K562 (cell line): ENCODE results near the gene STRIP1. TPM values are rescaled to one million over a fixed set of nuclear protein-coding genes. Genes with fewer than 3 reads are reported as not detected.

Source experiments
- ATAC-seq: fragments of 200-7000 bp; cut with Tn5 transposase; 3 replicates; pipeline ENCODE4 v1.9.1; 2020; ENCODE audit warnings: moderate library complexity
- BruUV-seq: library from RNA; stranded (reverse); fragments of 400-500 nt; replicated peaks from 2 replicates; lab custom pipeline; 2021; lab: Mats Ljungman, UMichigan
- CTCF ChIA-PET: fragments of 300-600 bp; formaldehyde crosslinking; extraction: SDS; loops from one replicate; lab custom pipeline; 2021; ENCODE audit warnings: low intra/inter-chr PET ratio; lab: Yijun Ruan, JAX
- POLR2A ChIA-PET: fragments of 300-600, 350-650 bp; sonication (Branson Sonifier 250); formaldehyde crosslinking; extraction: SDS; loops from one replicate; lab custom pipeline; 2021; ENCODE audit warnings: antibody characterized with exemption, inconsistent platforms; lab: Yijun Ruan, JAX
- DNase-seq, 4 experiments: peaks; one replicate each; pipeline versions ENCODE4 v3.0.0 to v3.0.0-alpha.2; 2011 to 2018; ENCODE audit warnings: low spot score in 3 of 4, mixed read lengths in 3 of 4; ENCODE audit errors: extremely low read depth in 1 of 4
- FAIRE-seq: peaks from 2 replicates; lab custom pipeline; 2011; peaks lifted over from hg19 to GRCh38; lab: Jason Lieb, UNC
- H2AFZ ChIP-seq: 2 replicates; pipeline ENCODE4 v1.6.0; 2011; ENCODE audit warnings: low read depth, low read length, control low read depth, inconsistent platforms
- H3K27ac ChIP-seq: fragments of 200-600 bp; 3 replicates; pipeline ENCODE4 v1.8.0; 2011; ENCODE audit warnings: low read depth, mild to moderate bottlenecking, control low read depth, inconsistent platforms, low read length, moderate library complexity, mixed read lengths; ENCODE audit errors: extremely low read depth
- H3K27me3 ChIP-seq, 2 experiments: fragments of 300-600 bp in 1 of 2; 2 replicates in 1 of 2; 3 replicates in 1 of 2; pipeline versions ENCODE4 v1.6.0 to v1.8.0; 2011; ENCODE audit warnings: inconsistent platforms in 2 of 2, low read length in 2 of 2, mild to moderate bottlenecking in 1 of 2, mixed read lengths in 1 of 2, moderate library complexity in 1 of 2; ENCODE audit not compliant: control insufficient read depth in 2 of 2, insufficient read depth in 2 of 2
- H3K36me3 ChIP-seq: fragments of 300-600 bp; 3 replicates; pipeline ENCODE4 v1.8.0; 2011; ENCODE audit warnings: mild to moderate bottlenecking, low read length, inconsistent platforms; ENCODE audit not compliant: control insufficient read depth, insufficient read depth
- H3K4me1 ChIP-seq, 2 experiments: fragments of 200-600 bp in 1 of 2; replicated peaks in 1 of 2; 2 replicates in 1 of 2; 3 replicates in 1 of 2; pipeline versions ENCODE4 v1.5.1 to v1.8.0; 2011; ENCODE audit warnings: inconsistent platforms in 2 of 2, low read length in 2 of 2, mild to moderate bottlenecking in 1 of 2, mixed read lengths in 1 of 2, moderate library complexity in 1 of 2; ENCODE audit not compliant: control insufficient read depth in 2 of 2, insufficient read depth in 2 of 2
- H3K4me2 ChIP-seq: 2 replicates; pipeline ENCODE4 v1.6.1; 2011; ENCODE audit warnings: low read length, control low read depth, inconsistent platforms, mixed read lengths; ENCODE audit not compliant: insufficient read depth
- H3K4me3 ChIP-seq: fragments of 200-600 bp; sonication (generic), shearing (Covaris generic); 2 replicates; pipeline ENCODE4 v1.5.1; 2016; ENCODE audit warnings: control low read depth, inconsistent platforms
- H3K79me2 ChIP-seq: fragments of 200-600 bp; 3 replicates; pipeline ENCODE4 v1.8.0; 2011; ENCODE audit warnings: low read length, inconsistent platforms; ENCODE audit not compliant: control insufficient read depth, insufficient read depth
- H3K9ac ChIP-seq, 2 experiments: 2 replicates each; pipeline versions ENCODE4 v1.6.0 to v1.6.1; 2011; ENCODE audit warnings: low read depth in 2 of 2, low read length in 2 of 2, control low read depth in 1 of 2, inconsistent platforms in 1 of 2, mild to moderate bottlenecking in 1 of 2, mixed read lengths in 1 of 2; ENCODE audit not compliant: insufficient read depth in 1 of 2
- H3K9me1 ChIP-seq: one replicate; pipeline ENCODE4 v1.6.0; 2011; ENCODE audit warnings: inconsistent platforms, mild to moderate bottlenecking, low read length, moderate library complexity; ENCODE audit not compliant: control insufficient read depth, insufficient read depth
- H3K9me3 ChIP-seq: replicated peaks from 2 replicates; pipeline ENCODE4 v1.5.1; 2011; ENCODE audit warnings: low read depth, low read length, inconsistent platforms; ENCODE audit not compliant: control insufficient read depth, insufficient read depth
- H4K20me1 ChIP-seq: replicated peaks from 2 replicates; pipeline ENCODE4 v1.6.1; 2011; ENCODE audit warnings: low read length, inconsistent platforms, mixed read lengths; ENCODE audit not compliant: control insufficient read depth, insufficient read depth
- BRF1 ChIP-seq: IDR thresholded peaks from 3 replicates; pipeline ENCODE4 v1.6.1; 2011; ENCODE audit warnings: borderline replicate concordance, mild to moderate bottlenecking; ENCODE audit not compliant: insufficient read length; ENCODE audit errors: extremely low read depth
- CEBPG ChIP-seq, 3 experiments: fragments of 200-800 bp in 1 of 3; sonication (Bioruptor generic) in 1 of 3; sonication (generic) in 1 of 3; formaldehyde crosslinking in 1 of 3; IDR thresholded peaks in 2 of 3; conservative IDR thresholded peaks in 1 of 3; 2 replicates each; pipeline versions ENCODE4 v1.6.1 to v1.8.0; 2016 to 2022; ENCODE audit warnings: missing compliant biosample characterization in 2 of 3, missing genetic modification characterization in 2 of 3, mild to moderate bottlenecking in 1 of 3, missing genetic modification reagents in 1 of 3
- HOXB6 ChIP-seq: fragments of 250-450 bp; sonication (Bioruptor Pico); IDR thresholded peaks from 2 replicates; pipeline ENCODE4 v1.5.1; 2022; ENCODE audit warnings: mild to moderate bottlenecking, borderline replicate concordance
- RBM14 ChIP-seq: fragments of 200-400 bp; formaldehyde crosslinking; IDR thresholded peaks from 2 replicates; pipeline ENCODE4 v1.6.1; 2018; ENCODE audit warnings: low read depth, mild to moderate bottlenecking, low read length, moderate library complexity, borderline replicate concordance; ENCODE audit not compliant: insufficient read depth
- SIRT6 ChIP-seq: IDR thresholded peaks from one replicate; pipeline ENCODE4 v1.6.1; 2012; ENCODE audit warnings: low read depth, mild to moderate bottlenecking, control low read depth, inconsistent platforms, low read length, moderate library complexity
- SMARCA4 ChIP-seq: fragments of 450-650 bp; IDR thresholded peaks from 2 replicates; pipeline ENCODE4 v1.6.1; 2016
- STAT5B ChIP-seq: fragments of 250-450 bp; sonication (Bioruptor Pico); IDR thresholded peaks from 2 replicates; pipeline ENCODE4 v1.8.0; 2021; ENCODE audit warnings: mild to moderate bottlenecking, inconsistent platforms
- TARDBP ChIP-seq: fragments of 450-650 bp; IDR thresholded peaks from 2 replicates; pipeline ENCODE4 v1.6.1; 2016
- ZNF347 ChIP-seq: fragments of 450-650 bp; formaldehyde crosslinking; IDR thresholded peaks from 2 replicates; pipeline ENCODE4 v1.4.0; 2020; ENCODE audit warnings: low read depth, mild to moderate bottlenecking, moderate library complexity
- WGBS: fragments of 100-300 bp; shearing (Covaris generic); methylation state at CpG from one replicate; pipeline ENCODE4 v1.1.6; 2016; ENCODE audit warnings: low coverage, mixed read lengths; ENCODE audit not compliant: insufficient coverage; ENCODE audit errors: missing lambda C conversion rate; 5-methylcytosine and 5-hydroxymethylcytosine counted together
- in situ Hi-C: fragments of 300-500 bp; cut with MboI; formaldehyde crosslinking; loops from 4 replicates; pipeline ENCODE4 v1.15.0; 2018; ENCODE audit warnings: inconsistent platforms, mixed read lengths
- intact Hi-C: fragments of 100-400 bp; cut with micrococcal nuclease; formaldehyde crosslinking; loops from 2 replicates; pipeline ENCODE4 v1.14.2; 2022
- polyA plus RNA-seq, 8 experiments: library from polyadenylated mRNA; depleted of rRNA in 4 of 8; stranded (reverse) in 5 of 8; unstranded in 3 of 8; fragments of >200 nt; fragmentation: Nextera tagmentation in 2 of 8; fragmentation: Illumina TruSeq in 1 of 8; extraction: Ambion mirVana in 2 of 8; extraction: Trizol in 1 of 8; gene quantifications; 2 replicates each; pipeline versions ENCODE4 v1.2.1 to v1.2.3, GENCODE V29; 2011 to 2014; ENCODE audit warnings: inconsistent platforms in 1 of 8, missing spikeins in 1 of 8
- total RNA-seq, 7 experiments: library from RNA; depleted of rRNA in 6 of 7; stranded (reverse); fragments of >200 nt in 6 of 7; fragmentation: Illumina TruSeq in 2 of 7; extraction: Trizol in 2 of 7; gene quantifications; 2 replicates each; pipeline versions ENCODE4 v1.2.1 to v1.2.3, GENCODE V29; 2011 to 2021; ENCODE audit warnings: low replicate concordance in 1 of 7
- TF ChIP-seq, protein P1 (sequence below), 2 experiments: IDR thresholded peaks; 2 replicates each; pipeline ENCODE4 v1.6.1; 2012; ENCODE audit warnings: improper control_type of control experiment in 2 of 2, low read depth in 2 of 2, low read length in 2 of 2, borderline replicate concordance in 1 of 2
- TF ChIP-seq, protein P2 (sequence below): fragments of 450-650 bp; IDR thresholded peaks from 2 replicates; pipeline ENCODE4 v1.6.1; 2016; ENCODE audit warnings: missing biosample characterization, missing genetic modification characterization

STRIP1 gene
- total and polyA plus RNA-seq, 9 of the 15 experiments (the other 6 are each of a cell fraction or from before 2014, with no cell fraction given): 9.9 to 42.3 (median 32.0) TPM

DNA sequence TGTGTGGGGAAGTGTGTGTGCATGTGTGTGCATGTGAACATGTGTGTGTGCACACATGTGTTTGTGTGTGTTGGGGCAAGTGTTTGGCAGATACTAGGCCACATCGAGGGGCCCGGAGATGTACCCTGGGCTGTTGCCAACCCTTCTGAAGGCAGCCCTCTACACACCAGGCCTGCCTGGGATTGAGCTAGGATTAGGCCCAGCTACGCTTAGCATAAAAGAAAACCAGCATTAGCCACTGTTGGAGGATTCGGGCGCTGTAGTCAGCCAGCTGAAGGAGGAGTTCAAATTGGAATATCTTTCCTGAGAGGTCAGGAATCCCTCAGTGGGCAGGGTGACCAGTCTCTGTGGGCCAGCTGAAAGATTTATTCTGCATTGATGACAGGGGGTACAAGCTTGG lies 46.6 kb downstream of the STRIP1 start (continued):
- TF ChIP-seq, protein P1, sequence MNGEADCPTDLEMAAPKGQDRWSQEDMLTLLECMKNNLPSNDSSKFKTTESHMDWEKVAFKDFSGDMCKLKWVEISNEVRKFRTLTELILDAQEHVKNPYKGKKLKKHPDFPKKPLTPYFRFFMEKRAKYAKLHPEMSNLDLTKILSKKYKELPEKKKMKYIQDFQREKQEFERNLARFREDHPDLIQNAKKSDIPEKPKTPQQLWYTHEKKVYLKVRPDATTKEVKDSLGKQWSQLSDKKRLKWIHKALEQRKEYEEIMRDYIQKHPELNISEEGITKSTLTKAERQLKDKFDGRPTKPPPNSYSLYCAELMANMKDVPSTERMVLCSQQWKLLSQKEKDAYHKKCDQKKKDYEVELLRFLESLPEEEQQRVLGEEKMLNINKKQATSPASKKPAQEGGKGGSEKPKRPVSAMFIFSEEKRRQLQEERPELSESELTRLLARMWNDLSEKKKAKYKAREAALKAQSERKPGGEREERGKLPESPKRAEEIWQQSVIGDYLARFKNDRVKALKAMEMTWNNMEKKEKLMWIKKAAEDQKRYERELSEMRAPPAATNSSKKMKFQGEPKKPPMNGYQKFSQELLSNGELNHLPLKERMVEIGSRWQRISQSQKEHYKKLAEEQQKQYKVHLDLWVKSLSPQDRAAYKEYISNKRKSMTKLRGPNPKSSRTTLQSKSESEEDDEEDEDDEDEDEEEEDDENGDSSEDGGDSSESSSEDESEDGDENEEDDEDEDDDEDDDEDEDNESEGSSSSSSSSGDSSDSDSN (IDR thresholded peaks at IDR 0.05; ENCODE audit: borderline replicate concordance in 1 of 2, low read depth in 2 of 2, low read length in 2 of 2): no peak
- TF ChIP-seq BRF1 (no peak), SMARCA4 (no peak), STAT5B (CRISPR knock-in tag) (no peak), SIRT6 (no peak)

DNA sequence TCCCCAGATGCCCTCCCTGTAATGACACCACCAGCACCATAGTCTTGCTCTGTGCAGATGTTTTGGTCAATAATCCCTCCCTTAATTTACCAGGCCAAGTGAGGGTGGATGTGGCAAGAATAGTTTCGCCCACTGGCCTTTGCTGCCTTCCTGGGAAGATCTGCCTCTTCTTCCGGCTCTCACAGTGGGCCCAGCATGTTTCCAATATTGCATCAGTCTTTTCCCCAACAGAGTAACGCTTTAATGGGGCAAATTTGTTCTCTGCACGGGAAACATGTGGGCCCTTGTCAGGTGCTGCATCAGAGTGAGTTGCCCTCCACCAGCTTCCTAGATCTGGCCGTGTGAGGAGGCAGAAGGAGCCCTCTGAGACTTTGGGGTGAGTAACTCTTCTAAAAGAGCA lies 48.1 kb downstream of the STRIP1 start:
- Histone ChIP-seq H3K36me3 (no peaks in the 10 kb centered on the region), H3K79me2 (no peaks in the 10 kb centered on the region), H3K27ac (no peak overlapping the region), H3K9me3 (no peaks in the 10 kb centered on the region), H3K4me1 (peaks cover 0 to 12% of the 10 kb centered on the region in 2 experiments; a peak in 1 of 5 replicates), H2AFZ (no peak overlapping the region), H3K9me1 (no peaks in the 10 kb centered on the region), H3K9ac (no peak overlapping the region), H3K4me3 (no peak overlapping the region), H4K20me1 (no peaks in the 10 kb centered on the region; the same call in 1 of the 2 replicates)
- CTCF ChIA-PET: no interaction called here
- in situ Hi-C loops (no loop called here), intact Hi-C loops (no loop called here)
- no peak for FAIRE-seq
- no peak for DNase-seq
- no TSS peak for BruUV-seq
- ATAC-seq: peak; percentile 33
- TF ChIP-seq RBM14 (no peak), ZNF347 (CRISPR knock-in tag) (no peak), TARDBP (no peak), HOXB6 (CRISPR knock-in tag) (no peak), CEBPG (CRISPR knock-in tag; IDR thresholded peaks at IDR 0.05) (peak; percentile 67; the same call in 1 of the 2 replicates), CEBPG (tag; conservative IDR thresholded peaks at IDR 0.05 in 1 of 2, IDR thresholded peaks at IDR 0.05 in 1 of 2) (peak in 1 of 2 experiments; percentile 86; a peak in 2 of 4 replicates)
- TF ChIP-seq, protein P2, sequence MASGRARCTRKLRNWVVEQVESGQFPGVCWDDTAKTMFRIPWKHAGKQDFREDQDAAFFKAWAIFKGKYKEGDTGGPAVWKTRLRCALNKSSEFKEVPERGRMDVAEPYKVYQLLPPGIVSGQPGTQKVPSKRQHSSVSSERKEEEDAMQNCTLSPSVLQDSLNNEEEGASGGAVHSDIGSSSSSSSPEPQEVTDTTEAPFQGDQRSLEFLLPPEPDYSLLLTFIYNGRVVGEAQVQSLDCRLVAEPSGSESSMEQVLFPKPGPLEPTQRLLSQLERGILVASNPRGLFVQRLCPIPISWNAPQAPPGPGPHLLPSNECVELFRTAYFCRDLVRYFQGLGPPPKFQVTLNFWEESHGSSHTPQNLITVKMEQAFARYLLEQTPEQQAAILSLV (tag): no peak
- TF ChIP-seq, all 486 proteins: peak for 1
- POLR2A ChIA-PET: interaction anchor here (0.6 to 2.0 kb wide), 5 partner anchors 8 to 73 kb away, joined by 3 to 12 read pairs (median 6); no protein-coding TSS in a partner anchor
- peaks cover 30 to 64% of the 10 kb centered on the region in 2 experiments for H3K27me3 ChIP-seq
- H3K4me2 ChIP-seq: no peak overlapping the region
- 16% methylated on average over 5 of the region's 5 CpGs for WGBS
